GM18511 (cell line): ENCODE measurements around the gene IQGAP2.

Source experiments
- ATAC-seq: cut with Tn5 transposase; IDR thresholded peaks from one replicate; pipeline ENCODE4 v1.9.1; 2021; ENCODE audit warnings: mild to moderate bottlenecking, moderate library complexity; ENCODE audit not compliant: unreplicated experiment

Gene IQGAP2

DNA sequence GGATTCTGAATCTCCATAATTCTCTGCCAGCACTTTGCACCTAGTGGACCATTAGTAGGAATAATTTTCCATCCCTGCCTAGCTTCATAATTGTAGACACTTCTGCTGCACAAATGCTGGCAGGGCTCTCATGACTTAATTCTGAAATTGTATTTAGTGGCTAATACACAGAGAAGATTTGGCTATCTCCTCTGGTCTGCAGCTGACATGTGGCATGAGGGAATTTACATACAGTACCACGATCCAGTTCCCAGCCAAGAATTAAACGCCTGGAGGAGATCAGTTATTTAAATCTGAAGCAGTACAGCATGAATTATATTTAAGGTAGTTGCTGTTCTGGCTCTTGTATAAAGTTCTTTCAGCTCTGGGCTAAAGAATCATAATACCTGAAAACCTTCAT is 46.5 kb downstream of the IQGAP2 start:
- ATAC-seq = no peak

DNA sequence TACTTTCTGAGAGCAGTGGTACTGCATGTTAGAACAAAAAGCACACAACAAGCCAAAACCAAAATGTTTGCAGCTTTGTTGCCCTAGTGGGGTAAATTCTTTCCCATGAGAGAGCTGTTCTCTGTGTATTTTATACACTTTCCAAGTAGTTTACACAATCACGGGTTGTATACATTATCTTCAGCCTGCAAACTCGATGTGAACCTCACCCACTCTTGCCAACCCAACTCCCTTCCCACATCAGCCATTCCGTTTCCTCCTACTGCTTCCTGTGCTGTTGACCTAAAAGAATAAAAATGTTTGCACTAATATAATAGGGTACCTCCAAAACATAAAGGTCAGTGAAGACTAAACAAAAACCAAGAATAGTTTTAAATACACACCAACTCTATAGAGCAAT is 47.0 kb downstream of the IQGAP2 start:
- no peak for ATAC-seq

DNA sequence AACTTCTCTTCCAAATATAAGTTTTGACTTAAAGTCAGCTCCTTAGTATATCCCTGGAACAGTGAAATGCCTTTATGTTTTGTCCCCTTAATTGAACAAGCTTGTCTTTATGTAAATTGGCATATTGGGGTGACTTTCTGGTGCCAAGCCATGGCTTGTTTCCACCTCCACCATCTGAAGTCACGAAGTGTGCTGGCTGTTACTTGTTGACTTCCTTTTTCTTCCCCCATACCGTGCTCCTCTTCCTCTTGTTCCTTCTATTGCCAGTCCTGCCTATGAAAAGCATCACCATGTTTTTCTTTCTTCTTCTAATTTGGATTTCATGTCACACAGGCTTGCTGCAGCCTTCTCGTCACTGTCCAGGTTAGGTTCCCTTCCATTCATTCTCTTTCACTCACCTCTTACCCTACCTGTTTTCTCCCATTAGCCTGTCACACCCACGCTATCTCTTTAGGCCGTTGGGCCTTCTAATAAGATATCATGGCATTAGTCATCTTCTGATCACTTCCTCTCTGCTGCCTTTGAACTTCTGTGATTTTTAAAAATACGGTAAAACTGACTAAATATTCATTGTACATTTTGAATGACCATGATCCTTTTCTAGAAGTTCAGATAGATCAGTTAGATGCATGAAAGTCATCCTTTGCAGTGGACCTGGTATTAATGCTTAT is 48.1 kb downstream of the IQGAP2 start:
- no peak for ATAC-seq

DNA sequence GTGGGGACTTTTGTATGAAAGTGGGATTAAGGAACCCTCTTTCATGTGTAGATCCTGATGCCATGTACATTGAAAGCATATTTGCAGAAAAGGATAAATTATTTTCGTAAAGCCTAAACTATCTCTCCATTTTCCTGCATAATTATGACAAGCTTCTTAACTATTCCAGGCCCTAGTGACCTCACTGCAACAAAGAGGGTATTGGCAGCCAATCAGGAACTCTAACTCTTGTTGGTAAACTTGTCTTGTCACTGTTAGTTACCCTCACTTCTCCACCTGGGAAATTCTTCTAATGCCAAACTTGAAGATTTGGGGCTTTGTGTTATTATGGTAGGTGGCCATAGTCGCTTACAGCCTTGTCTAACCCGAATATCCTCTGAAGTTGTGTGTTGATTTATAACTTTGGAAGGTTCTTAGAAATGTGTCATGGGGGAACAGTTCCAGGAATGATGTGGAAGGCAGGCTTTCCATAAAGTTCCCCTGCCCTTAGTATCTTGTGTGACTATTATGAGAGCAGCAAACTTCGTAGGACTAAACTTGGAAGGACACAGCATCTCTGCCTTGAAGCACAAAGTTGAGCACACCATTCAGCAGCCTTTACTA is 52.5 kb downstream of the IQGAP2 start:
- no peak for ATAC-seq

DNA sequence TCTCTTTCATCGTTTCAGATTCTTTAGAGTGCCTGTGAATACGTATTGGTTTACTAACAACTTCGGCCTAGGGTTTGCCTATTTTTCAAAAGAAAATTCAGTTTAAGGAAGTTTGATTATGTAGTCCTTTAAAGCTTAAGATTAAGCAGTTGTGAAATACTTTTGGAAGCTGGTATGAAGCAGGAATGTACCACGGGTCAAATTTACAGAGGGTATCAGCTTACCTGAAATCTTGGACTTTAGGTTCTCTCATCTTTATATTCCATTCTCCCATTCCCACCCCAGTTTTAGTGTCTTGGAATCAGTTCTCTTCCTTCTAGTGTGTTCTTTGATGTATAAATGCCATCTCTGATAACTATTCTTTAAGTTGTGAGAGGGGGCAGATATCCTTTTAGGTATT is 53.2 kb downstream of the IQGAP2 start:
- no peak for ATAC-seq

GRCh38 chr5:76457674-76458485 is 54.8 kb downstream of the IQGAP2 start:
- ATAC-seq = no peak

GRCh38 chr5:76458486-76458830 is 55.4 kb downstream of the IQGAP2 start:
- no peak for ATAC-seq

GRCh38 chr5:76460104-76460503 is 57.0 kb downstream of the IQGAP2 start:
- ATAC-seq = no peak

DNA sequence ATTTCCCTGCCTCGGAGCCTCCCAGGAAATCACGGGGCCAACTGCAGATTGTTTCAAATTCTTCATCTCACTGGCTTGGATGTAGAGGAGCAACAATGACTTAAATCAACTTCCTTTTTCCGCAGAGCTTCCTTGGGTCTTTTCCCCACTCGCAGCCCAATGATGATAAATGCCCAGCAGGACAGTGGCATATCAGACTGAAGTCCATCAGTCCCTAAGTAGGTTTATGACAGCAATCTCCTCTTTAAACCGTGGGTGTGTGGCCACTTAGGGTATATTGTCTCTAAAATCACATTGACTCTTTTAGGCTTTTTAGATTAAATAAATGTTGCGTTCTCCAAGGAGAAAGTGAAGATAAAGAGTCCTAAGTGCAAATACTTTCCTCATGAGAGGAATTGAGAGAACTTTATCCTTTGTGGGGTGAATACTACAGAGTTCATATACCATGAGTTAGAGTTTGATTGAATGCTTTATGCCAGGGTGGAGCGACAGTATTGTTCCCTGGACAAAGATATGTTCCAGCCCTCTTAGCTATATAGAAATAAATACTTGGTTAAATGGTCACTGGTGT is 59.1 kb downstream of the IQGAP2 start:
- ATAC-seq = no peak

GRCh38 chr5:76467216-76467615 is 64.1 kb downstream of the IQGAP2 start:
- no peak for ATAC-seq

DNA sequence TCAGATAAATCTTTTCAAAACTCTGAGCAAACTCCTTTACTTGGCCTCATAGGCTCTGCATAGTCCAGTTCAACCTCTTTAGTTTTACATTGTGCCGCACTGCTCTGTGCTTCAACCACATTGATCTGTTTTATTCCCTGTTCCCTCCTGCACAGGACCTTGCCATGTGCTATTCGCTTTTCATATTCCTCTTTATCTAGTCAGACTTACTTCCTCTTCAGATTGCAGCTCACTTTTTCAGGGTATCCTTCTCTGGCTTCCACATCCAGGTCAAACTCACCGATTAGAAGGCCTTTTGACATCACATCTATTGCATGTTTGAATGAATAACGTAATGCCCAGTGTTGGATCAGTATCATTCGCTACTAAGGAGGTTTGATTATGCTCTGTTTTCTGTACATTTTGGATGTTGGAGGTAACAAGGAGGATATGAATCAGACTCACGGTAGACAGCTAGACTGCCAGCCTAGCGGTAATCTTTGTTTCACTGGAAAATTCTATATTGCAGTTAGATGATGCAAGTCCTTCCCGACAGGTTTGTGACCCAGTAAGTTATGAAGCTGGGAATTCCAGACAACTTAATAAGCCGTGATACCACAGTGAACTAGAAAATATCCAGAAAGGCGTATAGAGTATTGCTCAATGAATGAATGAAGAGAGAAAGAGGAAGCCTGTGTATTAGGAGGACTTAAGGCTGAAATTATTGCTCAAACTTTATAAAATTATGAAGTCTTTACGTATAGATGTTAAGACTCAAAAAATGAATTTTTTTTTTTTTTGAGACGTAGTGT is 65.7 kb downstream of the IQGAP2 start:
- no peak for ATAC-seq

DNA sequence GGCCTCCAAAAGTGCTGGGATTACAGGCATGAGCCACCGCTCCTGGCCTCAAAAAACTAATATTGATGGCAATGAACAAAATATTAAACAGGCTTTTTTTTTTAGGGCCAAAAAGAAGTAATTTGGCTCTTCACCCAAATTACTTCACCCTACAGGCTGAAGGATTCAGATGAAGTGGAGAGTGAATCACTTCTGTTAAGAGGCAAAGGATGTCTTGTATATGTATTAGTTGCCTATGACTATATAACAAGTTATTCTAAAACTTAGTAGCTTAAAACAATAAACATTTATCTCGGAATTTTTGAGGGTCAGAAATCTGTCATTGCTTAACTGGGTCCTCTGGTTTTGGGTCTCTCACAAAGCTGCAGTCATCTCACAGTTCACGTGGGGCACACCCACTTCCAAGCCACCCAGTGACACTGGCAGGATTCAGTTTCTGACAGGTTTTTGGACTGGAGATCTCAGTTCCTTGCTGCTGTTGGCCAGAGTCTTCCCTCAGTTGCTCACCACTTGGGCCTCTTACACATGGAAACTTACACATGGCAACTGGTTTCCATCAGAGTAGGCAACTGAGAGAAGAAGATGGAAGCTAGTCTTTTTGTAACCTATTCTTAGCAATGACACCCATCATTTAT is 66.7 kb downstream of the IQGAP2 start:
- ATAC-seq = no peak

DNA sequence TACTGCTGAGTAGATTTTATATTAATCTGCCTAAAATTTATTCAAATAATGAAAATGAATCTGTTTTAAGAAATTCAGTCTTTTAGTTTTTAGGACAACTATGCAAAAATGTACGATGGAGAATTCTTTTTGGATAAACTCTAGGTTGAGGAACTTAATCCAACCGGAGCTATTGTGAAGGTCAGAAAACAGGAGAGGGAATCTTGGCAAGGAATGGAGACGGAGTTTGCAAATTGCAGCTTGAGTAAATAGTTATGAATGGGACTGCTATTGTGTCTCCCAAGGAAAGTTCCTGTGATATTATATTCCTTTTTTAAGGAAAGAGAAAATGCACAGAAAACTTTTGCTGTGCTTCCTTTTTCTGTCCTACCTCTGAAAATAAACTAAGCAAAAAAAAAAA is 67.9 kb downstream of the IQGAP2 start:
- ATAC-seq = no peak

DNA sequence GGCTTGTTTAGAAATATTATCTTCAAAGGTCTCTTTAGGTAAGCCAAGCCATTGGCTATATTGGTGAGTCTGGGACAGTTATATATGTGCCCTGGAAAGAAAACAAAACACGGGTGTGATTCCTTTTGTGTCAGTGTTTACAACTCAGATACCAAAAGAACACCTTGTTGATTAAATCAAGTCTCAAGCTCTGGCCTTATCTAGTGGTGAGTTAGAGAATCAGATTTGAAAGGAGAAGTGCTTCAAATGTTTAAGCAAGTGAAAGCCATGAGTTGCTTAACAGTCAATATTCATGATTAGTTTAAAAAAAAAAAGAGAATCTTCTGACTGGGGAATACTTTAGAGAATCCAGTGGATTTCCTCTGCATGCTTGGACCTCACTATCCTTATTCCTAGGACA is 68.3 kb downstream of the IQGAP2 start:
- no peak for ATAC-seq

- no peak for ATAC-seq
Observed at GRCh38 chr5:76471987-76472334, 68.9 kb downstream of the IQGAP2 start.

DNA sequence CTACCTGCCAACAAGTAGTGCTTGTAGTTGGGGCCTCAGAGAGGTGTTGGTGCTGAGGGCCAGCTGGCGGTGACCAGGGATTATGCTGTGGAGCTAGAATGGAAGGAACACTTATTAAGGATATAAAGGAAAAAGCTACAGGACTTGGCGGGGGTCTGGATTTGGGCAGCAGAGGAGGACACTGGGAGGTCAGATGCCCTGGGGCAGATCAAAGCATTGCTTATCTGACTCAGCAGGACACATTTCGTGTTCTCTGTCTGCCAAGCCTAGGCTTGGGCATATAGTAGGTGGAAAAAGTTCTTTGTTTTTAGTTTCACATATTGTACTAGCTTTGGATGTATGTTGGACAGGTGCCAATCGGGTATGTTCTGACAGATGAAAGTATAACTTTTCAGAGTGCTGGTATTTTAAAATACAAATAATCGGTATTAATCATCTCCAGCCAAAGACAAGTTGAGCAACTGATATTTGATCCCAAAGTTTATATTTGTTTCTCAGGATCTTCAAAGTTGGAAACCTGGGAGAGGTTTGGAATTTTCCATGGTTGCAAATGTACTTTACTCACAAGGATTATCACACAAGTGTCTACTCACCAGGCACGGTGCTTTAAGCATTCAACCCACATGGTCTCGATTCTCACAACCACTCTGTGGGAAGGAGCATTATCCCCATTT is 69.4 kb downstream of the IQGAP2 start:
- ATAC-seq = no peak

GRCh38 chr5:76473009-76473336 is 69.9 kb downstream of the IQGAP2 start:
- ATAC-seq = no peak

- no peak for ATAC-seq
Observed at GRCh38 chr5:76473661-76474060, 70.6 kb downstream of the IQGAP2 start.

DNA sequence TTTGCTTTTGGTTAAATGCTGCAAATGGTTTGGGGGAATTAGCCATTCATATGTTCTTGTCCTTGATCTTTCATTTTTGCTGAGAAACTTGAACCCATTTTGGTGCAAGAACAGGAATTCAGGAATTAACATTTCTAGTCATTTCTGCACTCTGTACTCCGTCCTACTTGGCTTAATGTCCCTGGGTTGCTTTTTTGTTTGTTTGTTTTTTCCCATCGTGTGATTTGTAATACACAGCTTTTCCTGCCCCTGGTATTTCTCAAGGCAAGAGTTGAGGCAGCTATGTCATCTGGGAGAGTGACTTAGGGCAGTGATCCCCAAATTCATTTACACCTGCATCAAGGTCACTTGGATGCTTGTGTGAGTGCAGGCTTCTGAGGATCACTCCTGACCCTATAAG is 71.3 kb downstream of the IQGAP2 start:
- no peak for ATAC-seq

DNA sequence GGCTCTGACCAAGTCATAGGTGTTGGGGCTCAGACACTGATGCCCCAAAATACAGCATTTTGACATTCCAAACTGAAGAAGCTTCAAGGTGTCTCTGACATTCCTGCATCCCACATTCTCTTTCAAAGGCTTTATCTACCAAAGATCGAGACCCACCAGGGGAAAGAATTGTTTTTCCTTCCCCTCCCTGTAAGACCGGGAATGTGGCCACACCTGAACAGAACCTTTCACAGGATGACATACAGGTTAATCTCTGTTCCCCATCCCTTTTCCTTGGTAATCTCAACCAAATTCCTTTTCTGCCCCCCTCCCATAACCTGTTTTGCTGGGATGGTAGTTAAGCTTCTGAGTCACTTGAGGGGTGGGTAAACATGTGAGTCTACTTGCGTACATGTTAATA is 72.3 kb downstream of the IQGAP2 start:
- ATAC-seq = no peak
